RPMI7951 (cell line): ENCODE data around the gene ZRANB1. TPM values are rescaled to one million over a fixed set of nuclear protein-coding genes. Genes with fewer than 3 reads are reported as not detected.

Source experiments
- DNase-seq: peaks from one replicate; pipeline ENCODE4 v3.0.0-alpha.2; 2012; ENCODE audit warnings: low read depth
- total RNA-seq: library from RNA; depleted of rRNA; stranded (reverse); fragments of >200 nt; shearing (Covaris generic); gene quantifications from 2 replicates; pipeline ENCODE4 v1.2.3, GENCODE V29; 2014

ZRANB1 gene
- total RNA-seq, 1 experiment from 2014 or later = 12.4 TPM

- no peak for DNase-seq
Observed at GRCh38 chr10:124921261-124921660, 20.7 kb upstream of the ZRANB1 start.

- no peak for DNase-seq
Observed at GRCh38 chr10:124923684-124924083, 18.2 kb upstream of the ZRANB1 start.

DNA sequence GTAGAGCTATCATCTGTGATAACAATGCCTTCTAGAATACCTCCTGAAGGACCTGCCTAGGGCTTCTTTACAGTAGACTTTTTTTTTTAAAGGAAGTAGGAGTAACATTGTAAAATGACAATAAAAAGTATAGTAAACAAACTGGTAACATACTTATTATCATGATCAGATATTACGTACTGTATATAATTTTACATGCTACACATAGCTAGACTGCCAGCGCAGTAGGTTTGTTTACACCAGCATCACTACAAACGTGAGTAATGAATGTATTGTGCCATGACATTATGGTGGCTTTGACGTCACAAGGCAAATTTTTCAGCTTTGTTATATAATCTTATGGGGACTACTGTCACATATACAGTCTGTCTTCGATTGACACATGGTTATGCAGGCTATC is 15.4 kb upstream of the ZRANB1 start:
- no peak for DNase-seq

GRCh38 chr10:124928087-124928486 is 13.8 kb upstream of the ZRANB1 start:
- DNase-seq = no peak

GRCh38 chr10:124928545-124928944 is 13.4 kb upstream of the ZRANB1 start:
- DNase-seq = no peak

DNA sequence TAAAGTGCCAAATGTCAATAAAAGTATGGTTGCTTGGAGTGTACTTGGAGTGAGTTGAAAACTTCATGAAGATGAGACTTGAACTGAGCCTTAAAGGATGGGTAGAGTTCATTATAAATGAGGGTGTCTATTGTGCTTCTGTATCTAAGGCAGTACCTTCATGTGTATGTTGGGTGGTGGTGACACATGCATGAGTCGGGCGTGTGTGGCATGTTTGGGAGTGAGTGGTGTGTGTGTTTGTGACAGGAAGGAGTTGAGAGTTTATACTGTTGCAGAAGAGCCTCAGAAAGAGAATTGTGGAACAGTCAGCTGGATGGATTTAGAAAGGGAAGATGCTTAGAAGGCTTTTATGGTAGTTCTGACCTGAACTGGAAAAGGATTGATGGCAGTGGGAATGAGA is 6.0 kb upstream of the ZRANB1 start:
- DNase-seq = peak; percentile 11

DNA sequence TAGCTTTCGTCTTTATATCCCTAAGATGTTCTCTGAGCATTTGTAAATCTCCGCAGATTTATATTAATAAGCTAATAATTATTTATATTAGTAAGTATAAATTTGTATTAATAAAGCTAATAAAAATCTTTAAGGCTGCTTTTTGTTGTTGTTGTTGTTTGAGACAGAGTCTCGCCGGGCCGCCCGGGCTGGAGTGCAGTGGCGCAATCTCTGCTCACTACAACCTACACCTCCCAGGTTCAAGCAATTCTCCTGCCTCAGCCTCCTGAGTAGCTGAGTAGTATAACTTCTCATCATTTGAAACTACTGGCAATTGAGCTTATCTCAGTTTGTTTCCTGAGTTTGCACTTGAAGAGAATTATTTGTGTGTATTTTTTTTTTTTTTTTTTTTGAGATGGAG is 5.1 kb upstream of the ZRANB1 start:
- no peak for DNase-seq

GRCh38 chr10:124939290-124939689 is 2.6 kb upstream of the ZRANB1 start:
- no peak for DNase-seq

- DNase-seq = no peak
Observed at GRCh38 chr10:124942317-124943169, 620 bp downstream of the ZRANB1 start.

DNA sequence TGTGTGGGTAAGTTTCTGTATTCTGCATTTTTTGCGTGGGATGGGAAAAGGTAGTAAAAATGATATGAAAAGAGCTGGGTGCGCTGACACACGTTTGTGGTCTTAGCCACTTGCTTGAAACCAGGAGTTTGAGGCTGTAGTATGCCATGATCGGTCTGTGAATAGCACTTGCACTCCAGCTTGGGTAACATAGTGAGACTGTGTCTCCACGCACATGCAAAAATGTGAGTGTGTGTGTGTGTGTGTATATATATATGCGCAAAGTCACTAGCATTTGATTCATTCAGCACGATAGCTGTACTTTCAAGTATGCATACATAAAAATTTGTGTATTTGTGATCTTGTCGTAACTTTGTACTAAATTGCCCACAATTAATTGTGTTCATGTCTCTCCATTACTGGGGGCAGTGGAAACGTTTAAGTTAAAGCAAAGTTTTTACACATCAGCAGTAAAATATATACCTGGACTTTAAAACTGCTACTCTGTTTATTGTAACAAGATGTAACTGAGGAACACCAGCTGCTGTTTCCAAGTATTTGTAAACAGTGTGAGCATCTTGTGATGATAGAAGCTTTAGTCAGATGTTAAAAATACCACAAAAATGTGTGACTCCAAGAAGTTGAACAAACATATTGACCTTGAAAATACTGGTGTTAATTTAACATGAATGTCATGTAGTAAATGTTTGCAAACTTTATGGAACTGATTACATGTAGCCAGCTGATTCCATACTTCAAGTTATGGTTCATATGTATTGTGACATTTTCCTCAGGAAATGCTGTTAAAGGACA is 1.6 kb downstream of the ZRANB1 start:
- peak; percentile 52 for DNase-seq

DNA sequence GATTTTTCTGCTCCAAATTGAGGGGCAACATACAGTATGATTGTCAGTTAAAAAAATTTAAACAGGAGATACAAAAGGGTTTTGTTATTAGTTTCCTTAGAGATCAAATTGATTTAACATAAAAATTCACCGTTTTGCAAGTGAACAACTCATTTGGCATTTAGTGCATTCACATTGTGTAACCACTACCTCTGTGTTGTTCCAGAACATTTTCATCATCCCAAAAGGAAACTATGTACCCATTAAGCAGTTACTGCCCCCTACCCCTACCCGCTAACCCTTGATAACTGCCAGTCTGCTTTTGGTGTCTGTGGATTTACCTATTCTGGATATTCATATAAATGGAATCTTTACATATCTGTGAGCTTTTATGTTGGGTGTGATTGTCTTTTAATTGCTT is 3.1 kb downstream of the ZRANB1 start:
- DNase-seq = no peak

DNA sequence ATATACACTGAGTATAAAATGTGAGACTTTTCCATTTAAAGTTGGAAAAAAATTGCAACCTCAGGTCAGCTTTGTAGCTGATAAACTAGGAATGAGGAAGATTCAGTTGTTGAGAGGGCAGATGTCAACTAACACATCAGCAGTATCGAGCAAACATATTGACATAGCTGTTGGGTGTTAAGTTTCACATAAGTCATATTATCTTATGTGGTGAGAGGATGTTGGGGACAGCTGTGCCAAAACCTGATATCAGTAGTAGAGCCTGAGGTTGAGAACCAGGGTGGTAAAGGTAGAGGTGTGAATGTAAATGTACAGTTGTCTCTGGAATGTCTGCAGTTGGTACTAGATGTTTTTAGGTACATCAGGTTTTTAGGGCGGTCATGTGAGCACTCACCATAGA is 5.0 kb downstream of the ZRANB1 start:
- no peak for DNase-seq

- no peak for DNase-seq
Observed at GRCh38 chr10:124949543-124949942, 7.6 kb downstream of the ZRANB1 start.

- no peak for DNase-seq
Observed at GRCh38 chr10:124952123-124952522, 10.2 kb downstream of the ZRANB1 start.

- DNase-seq = no peak
Observed at GRCh38 chr10:124953421-124953820, 11.5 kb downstream of the ZRANB1 start.

- no peak for DNase-seq
Observed at GRCh38 chr10:124955243-124955642, 13.3 kb downstream of the ZRANB1 start.

DNA sequence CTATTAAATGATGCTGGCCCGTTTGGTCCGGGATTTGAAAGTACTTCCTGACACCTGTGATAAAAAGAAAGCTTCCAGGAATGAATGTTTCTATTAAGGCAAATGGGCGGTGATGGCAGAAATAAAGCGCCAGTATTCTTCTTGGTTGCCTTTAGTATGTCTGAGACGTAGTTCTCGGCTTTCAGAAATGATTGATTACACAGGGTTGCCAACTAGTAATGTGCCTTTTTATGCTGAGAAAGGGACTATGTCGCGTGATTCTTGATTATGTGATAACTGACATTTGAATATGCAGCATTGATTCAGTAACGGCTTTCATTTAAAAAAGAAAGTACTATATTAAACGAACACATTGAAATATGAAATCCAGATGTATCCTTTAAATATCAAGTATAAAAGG is 13.9 kb downstream of the ZRANB1 start:
- no peak for DNase-seq

DNA sequence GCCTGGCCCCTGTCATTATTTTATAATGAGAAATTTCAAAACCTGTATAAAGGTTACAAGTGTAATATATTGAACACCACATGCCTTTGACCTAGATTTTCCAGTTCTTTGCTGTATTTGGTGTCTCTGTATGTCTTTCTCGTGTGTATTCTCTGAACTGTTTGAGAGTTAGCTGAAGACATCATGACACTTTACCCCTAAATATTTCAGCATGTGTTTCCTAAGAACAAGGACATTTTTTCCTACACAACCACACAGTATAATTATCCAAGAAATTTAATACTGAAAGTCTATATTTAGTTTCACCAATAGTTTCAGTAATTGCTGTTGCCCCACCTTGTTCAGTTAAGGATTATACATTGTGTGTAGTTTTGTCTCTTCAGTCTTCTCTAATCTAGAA is 14.8 kb downstream of the ZRANB1 start:
- no peak for DNase-seq

GRCh38 chr10:124957404-124957947 is 15.6 kb downstream of the ZRANB1 start:
- DNase-seq = no peak

DNA sequence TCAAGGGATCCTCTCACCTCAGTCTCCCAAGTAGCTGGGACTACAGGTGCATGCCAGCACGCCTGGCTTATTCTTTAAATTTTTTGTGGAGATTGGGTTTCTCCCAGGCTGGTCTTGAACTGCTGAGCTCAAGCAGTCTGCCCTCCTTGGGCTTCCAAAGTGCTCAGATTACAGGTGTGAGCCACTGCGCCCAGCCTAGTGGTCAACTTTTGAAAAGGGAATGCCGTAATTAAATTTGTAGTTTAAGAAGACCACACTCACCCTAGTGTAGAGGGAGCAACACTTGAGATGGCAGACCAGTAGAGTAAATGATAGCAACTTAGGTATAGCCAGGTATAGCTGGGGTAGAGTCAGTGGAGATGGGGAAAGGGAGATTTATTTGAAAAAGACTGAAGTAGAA is 17.6 kb downstream of the ZRANB1 start:
- DNase-seq = no peak

GRCh38 chr10:124961248-124961570 is 19.3 kb downstream of the ZRANB1 start:
- no peak for DNase-seq

GRCh38 chr10:124962421-124962820 is 20.5 kb downstream of the ZRANB1 start:
- DNase-seq = no peak
